ENCODE measurements around the gene NES. TPM values are rescaled to one million over a fixed set of nuclear protein-coding genes. Genes with fewer than 3 reads are reported as not detected.

The NES gene
- total RNA-seq, 2 donors from 2014 or later = 65.8 to 103 TPM

GRCh38 chr1:156705918-156706656 lies 28.9 kb upstream of the NES start:
- H3K27ac ChIP-seq (ENCODE audit: low read depth, low read length) = peak overlapping the region; percentile 71
- H3K27ac Mint-ChIP-seq = peak overlapping the region; percentile 94
- peak; percentile 97 for DNase-seq
- peaks cover 47% of the 10 kb centered on the region for H3K27me3 Mint-ChIP-seq (ENCODE audit: insufficient read depth)
- 0 to 3% methylated on average over 23 to 45 of the region's 45 CpGs for WGBS, 2 experiments (ENCODE audit: insufficient coverage in 1 of 2, insufficient read length in 1 of 2)
- H3K4me3 Mint-ChIP-seq = peak overlapping the region; percentile 72
- no peaks in the 10 kb centered on the region for H3K36me3 ChIP-seq (ENCODE audit: control insufficient read depth, insufficient read depth, low read length)
- H3K9me3 Mint-ChIP-seq = no peaks in the 10 kb centered on the region
- no peaks in the 10 kb centered on the region for H3K27me3 ChIP-seq (ENCODE audit: control insufficient read depth, insufficient read depth, low read length, poor library complexity, severe bottlenecking)
- H3K4me3 ChIP-seq (ENCODE audit: low read length) = peak overlapping the region; percentile 91
- no peaks in the 10 kb centered on the region for H3K9me3 ChIP-seq (ENCODE audit: control insufficient read depth, low read length)
- H3K36me3 Mint-ChIP-seq (ENCODE audit: low read depth) = peaks cover 9% of the 10 kb centered on the region
- peak; percentile 98 for TF ChIP-seq CTCF (conservative IDR thresholded peaks at IDR 0.05)
- peaks cover 24% of the 10 kb centered on the region for H3K4me1 ChIP-seq (ENCODE audit: control insufficient read depth, insufficient read depth, low read length)
- peak overlapping the region; percentile 54 for H3K9ac ChIP-seq (ENCODE audit: extremely low read depth, low read length, poor library complexity, severe bottlenecking)
- H3K4me1 Mint-ChIP-seq = peaks cover 61% of the 10 kb centered on the region

GRCh38 chr1:156705321-156705917 lies 28.2 kb upstream of the NES start, which contains the start of gene CRABP2:
TSS of gene CRABP2 (minus strand) at chr1:156705583. CDS start at chr1:156705446, 137 bp downstream.
- Histone ChIP-seq H3K4me1 (ENCODE audit: control insufficient read depth, insufficient read depth, low read length) (peaks cover 20% of the 10 kb centered on the region), H3K9me3 (ENCODE audit: control insufficient read depth, low read length) (no peaks in the 10 kb centered on the region), H3K36me3 (ENCODE audit: control insufficient read depth, insufficient read depth, low read length) (peaks cover 3% of the 10 kb centered on the region), H3K27ac (ENCODE audit: low read depth, low read length) (peak within 1 kb of the TSS; percentile 71), H3K27me3 (ENCODE audit: control insufficient read depth, insufficient read depth, low read length, poor library complexity, severe bottlenecking) (no peaks in the 10 kb centered on the region), H3K9ac (ENCODE audit: extremely low read depth, low read length, poor library complexity, severe bottlenecking) (peak within 1 kb of the TSS; percentile 54), H3K4me3 (ENCODE audit: low read length) (peak within 1 kb of the TSS; percentile 91)
- Mint-ChIP-seq H3K4me1 (peaks cover 59% of the 10 kb centered on the region), H3K27ac (peak within 1 kb of the TSS; percentile 94), H3K36me3 (ENCODE audit: low read depth) (peaks cover 16% of the 10 kb centered on the region), H3K9me3 (no peaks in the 10 kb centered on the region), H3K27me3 (ENCODE audit: insufficient read depth) (peaks cover 53% of the 10 kb centered on the region), H3K4me3 (peak within 1 kb of the TSS; percentile 72)
- TF ChIP-seq CTCF (conservative IDR thresholded peaks at IDR 0.05) = no peak
- whole genome bisulfite sequencing, 2 experiments (ENCODE audit: insufficient coverage in 1 of 2, insufficient read length in 1 of 2) = 0 to 2% methylated on average over 13 to 42 of the region's 42 CpGs
- DNase-seq = no peak

- no peak for TF ChIP-seq CTCF (conservative IDR thresholded peaks at IDR 0.05)
- DNase-seq = peak; percentile 76
- Mint-ChIP-seq H3K4me3 (peak overlapping the region; percentile 72), H3K4me1 (peaks cover 57% of the 10 kb centered on the region), H3K9me3 (no peaks in the 10 kb centered on the region), H3K27me3 (ENCODE audit: insufficient read depth) (peaks cover 57% of the 10 kb centered on the region), H3K36me3 (ENCODE audit: low read depth) (peaks cover 21% of the 10 kb centered on the region), H3K27ac (peak overlapping the region; percentile 92)
- 1 to 4% methylated on average over 9 to 29 of the region's 29 CpGs for WGBS, 2 experiments (ENCODE audit: insufficient coverage in 1 of 2, insufficient read length in 1 of 2)
- Histone ChIP-seq H3K9me3 (ENCODE audit: control insufficient read depth, low read length) (no peaks in the 10 kb centered on the region), H3K9ac (ENCODE audit: extremely low read depth, low read length, poor library complexity, severe bottlenecking) (peak overlapping the region; percentile 45), H3K4me3 (ENCODE audit: low read length) (peak overlapping the region; percentile 91), H3K27ac (ENCODE audit: low read depth, low read length) (no peak overlapping the region), H3K36me3 (ENCODE audit: control insufficient read depth, insufficient read depth, low read length) (peaks cover 8% of the 10 kb centered on the region), H3K4me1 (ENCODE audit: control insufficient read depth, insufficient read depth, low read length) (peaks cover 19% of the 10 kb centered on the region), H3K27me3 (ENCODE audit: control insufficient read depth, insufficient read depth, low read length, poor library complexity, severe bottlenecking) (no peaks in the 10 kb centered on the region)
Measured at GRCh38 chr1:156704930-156705320, 27.7 kb upstream of the NES start.

All from endodermal cell (in vitro differentiated cells).